SH-SY5Y (cell line): ENCODE data around the gene QPCTL.

ENCODE experiments used
- GATA2 ChIP-seq: IDR thresholded peaks from 2 replicates; pipeline ENCODE4 v1.6.1; 2011; ENCODE audit warnings: mild to moderate bottlenecking, low read depth, low read length
- GATA3 ChIP-seq: IDR thresholded peaks from 2 replicates; pipeline ENCODE4 v1.6.1; 2011; ENCODE audit warnings: low read depth, mild to moderate bottlenecking, low read length, moderate library complexity

- no peak for TF ChIP-seq GATA3
- TF ChIP-seq GATA2 = no peak
These were observed 15.6 kb upstream of the QPCTL start for GRCh38 chr19:45676851-45677263.
